Breast epithelium (tissue), 4 donors: ENCODE measurements around the gene PLAAT3. TPM values are rescaled to one million over a fixed set of nuclear protein-coding genes. Genes with fewer than 3 reads are reported as not detected.
"Not testable (repeated sequence)": the region's sequence is repeated elsewhere in the genome, so short reads cannot be mapped to it uniquely, and the experiment has no call there.

Source experiments
- DNase-seq, 2 donors: peaks; one replicate each; pipeline ENCODE4 v3.0.0-alpha.2; 2019; ENCODE audit warnings: low spot score in 2 of 2
- H3K27ac ChIP-seq, 2 donors: fragments of 200-600 bp; sonication (generic) in 1 of 2; one replicate each; pipeline ENCODE4 v1.5.1; 2016 to 2019; ENCODE audit warnings: mild to moderate bottlenecking in 1 of 2
- H3K27me3 ChIP-seq, 2 donors: fragments of 200-600 bp; sonication (generic) in 1 of 2; one replicate each; pipeline versions ENCODE4 v1.5.1 to v1.6.0; 2017 to 2019; ENCODE audit warnings: control low read depth in 1 of 2, mild to moderate bottlenecking in 1 of 2
- H3K36me3 ChIP-seq: fragments of 200-600 bp; one replicate; pipeline ENCODE4 v1.5.1; 2019
- H3K4me1 ChIP-seq, 2 donors: fragments of 200-600 bp; sonication (generic); one replicate each; pipeline ENCODE4 v1.5.1; 2016 to 2019; ENCODE audit warnings: control low read depth in 1 of 2
- H3K4me3 ChIP-seq, 3 donors: fragments of 200-600 bp; sonication (generic); 1 replicate in 2 of 3; 2 replicates in 1 of 3; pipeline ENCODE4 v1.5.1; 2016 to 2019; ENCODE audit warnings: mild to moderate bottlenecking in 3 of 3, moderate library complexity in 2 of 3
- H3K9me3 ChIP-seq, 2 donors: fragments of 200-600 bp; sonication (generic) in 1 of 2; one replicate each; pipeline ENCODE4 v1.5.1; 2016 to 2019; ENCODE audit warnings: control low read depth in 1 of 2
- POLR2A ChIP-seq: fragments of 450-650 bp; IDR thresholded peaks from one replicate; pipeline ENCODE4 v1.6.1; 2016; ENCODE audit warnings: antibody characterized with exemption, mild to moderate bottlenecking, moderate library complexity
- POLR2AphosphoS5 ChIP-seq, 3 donors: sonication (generic); formaldehyde crosslinking; IDR thresholded peaks; one replicate each; pipeline ENCODE4 v1.6.1; 2017; ENCODE audit warnings: antibody characterized with exemption in 3 of 3
- intact Hi-C: fragments of 100-400 bp; cut with DNase I; formaldehyde crosslinking; loops from one replicate; pipeline ENCODE4 v1.15.1; 2023; ENCODE audit warnings: low total_unique reads
- total RNA-seq, 3 donors: library from RNA; depleted of rRNA; stranded (reverse); fragments of >200 nt; gene quantifications; one replicate each; pipeline ENCODE4 v1.1.0, GENCODE V29; 2016
- TF ChIP-seq, protein P1 (sequence below), 3 donors: fragments of 450-650 bp; IDR thresholded peaks; one replicate each; pipeline ENCODE4 v1.5.1; 2016 to 2017; ENCODE audit warnings: antibody characterized with exemption in 3 of 3, mild to moderate bottlenecking in 3 of 3, moderate library complexity in 3 of 3

Gene PLAAT3
- total RNA-seq, 3 donors from 2014 or later: 128 to 527 (median 204) TPM

DNA sequence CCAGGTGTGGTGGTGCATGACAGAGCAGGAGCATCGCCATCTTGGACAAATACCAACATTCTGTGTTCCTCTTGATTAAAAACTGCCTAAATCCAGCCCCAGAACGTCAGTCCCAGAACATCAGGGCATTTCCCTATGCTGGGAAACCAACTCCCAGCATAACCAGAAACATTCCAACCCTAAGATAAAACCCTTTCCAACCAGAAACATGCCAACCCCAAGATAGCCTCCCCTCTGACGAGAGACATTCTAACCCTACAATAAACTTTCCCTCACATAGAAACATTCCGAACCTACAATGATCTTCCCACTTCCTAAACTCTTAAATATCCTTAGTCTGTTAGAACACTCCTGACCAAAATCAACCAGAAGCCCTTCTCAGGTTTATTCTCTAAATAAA, 66.1 kb downstream of the PLAAT3 start:
- intact Hi-C loops: no loop called here

DNA sequence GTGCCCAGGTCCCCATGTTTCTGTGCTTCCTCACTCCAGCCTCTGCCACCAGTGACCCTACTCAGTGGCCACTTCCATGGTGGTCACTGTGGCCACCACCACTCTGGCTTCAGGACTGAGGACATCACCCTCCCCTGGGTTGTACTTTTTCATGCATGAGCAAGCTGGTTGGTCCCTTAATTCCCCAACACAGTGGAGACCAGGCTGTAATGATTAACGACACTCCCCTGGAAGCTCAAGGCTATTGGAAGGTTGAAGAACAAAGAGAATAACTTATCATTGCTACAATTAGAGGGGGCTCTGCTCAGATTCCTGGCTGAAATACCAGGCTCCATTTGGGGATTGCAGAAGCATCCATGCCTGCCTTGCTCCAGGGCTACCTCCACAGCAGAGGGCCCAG, 67.2 kb downstream of the PLAAT3 start:
- TF ChIP-seq POLR2A: no peak
- TF ChIP-seq POLR2AphosphoS5 (IDR thresholded peaks at IDR 0.05): no peak
- TF ChIP-seq, protein P1, sequence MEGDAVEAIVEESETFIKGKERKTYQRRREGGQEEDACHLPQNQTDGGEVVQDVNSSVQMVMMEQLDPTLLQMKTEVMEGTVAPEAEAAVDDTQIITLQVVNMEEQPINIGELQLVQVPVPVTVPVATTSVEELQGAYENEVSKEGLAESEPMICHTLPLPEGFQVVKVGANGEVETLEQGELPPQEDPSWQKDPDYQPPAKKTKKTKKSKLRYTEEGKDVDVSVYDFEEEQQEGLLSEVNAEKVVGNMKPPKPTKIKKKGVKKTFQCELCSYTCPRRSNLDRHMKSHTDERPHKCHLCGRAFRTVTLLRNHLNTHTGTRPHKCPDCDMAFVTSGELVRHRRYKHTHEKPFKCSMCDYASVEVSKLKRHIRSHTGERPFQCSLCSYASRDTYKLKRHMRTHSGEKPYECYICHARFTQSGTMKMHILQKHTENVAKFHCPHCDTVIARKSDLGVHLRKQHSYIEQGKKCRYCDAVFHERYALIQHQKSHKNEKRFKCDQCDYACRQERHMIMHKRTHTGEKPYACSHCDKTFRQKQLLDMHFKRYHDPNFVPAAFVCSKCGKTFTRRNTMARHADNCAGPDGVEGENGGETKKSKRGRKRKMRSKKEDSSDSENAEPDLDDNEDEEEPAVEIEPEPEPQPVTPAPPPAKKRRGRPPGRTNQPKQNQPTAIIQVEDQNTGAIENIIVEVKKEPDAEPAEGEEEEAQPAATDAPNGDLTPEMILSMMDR (IDR thresholded peaks at IDR 0.05): no peak
- intact Hi-C loops: no loop called here
- Histone ChIP-seq H3K36me3 (no peaks in the 10 kb centered on the region), H3K4me3 (no peak overlapping the region), H3K27ac (no peak overlapping the region), H3K27me3 (no peaks in the 10 kb centered on the region), H3K4me1 (no peaks in the 10 kb centered on the region), H3K9me3 (no peaks in the 10 kb centered on the region)
- no peak for DNase-seq

More for the DNA sequence above, 66.1 kb downstream of the PLAAT3 start:
- DNase-seq: no peak
- TF ChIP-seq POLR2AphosphoS5 (IDR thresholded peaks at IDR 0.05): no peak
- TF ChIP-seq POLR2A: no peak
- TF ChIP-seq, protein P1 (IDR thresholded peaks at IDR 0.05): no peak
- Histone ChIP-seq H3K9me3 (no peaks in the 10 kb centered on the region), H3K4me3 (no peak overlapping the region), H3K4me1 (no peaks in the 10 kb centered on the region), H3K27me3 (no peaks in the 10 kb centered on the region), H3K36me3 (no peaks in the 10 kb centered on the region), H3K27ac (no peak overlapping the region)

- Histone ChIP-seq H3K27ac (no peak overlapping the region), H3K36me3 (no peaks in the 10 kb centered on the region)
- intact Hi-C loops: no loop called here
Observed at GRCh38 chr11:63543711-63544110, 70.5 kb downstream of the PLAAT3 start.

GRCh38 chr11:63542506-63542905, 71.7 kb downstream of the PLAAT3 start:
- Histone ChIP-seq H3K27ac (peak overlapping the region in 1 of 2 donors; percentile 4), H3K4me1 (peaks cover 6 to 12% of the 10 kb centered on the region in 2 donors)
- DNase-seq, intact Hi-C loops, H3K4me3 ChIP-seq, H3K36me3 ChIP-seq, H3K9me3 ChIP-seq, H3K27me3 ChIP-seq: not testable (repeated sequence)

More at GRCh38 chr11:63543711-63544110, 70.5 kb downstream of the PLAAT3 start:
- H3K27me3 ChIP-seq: no peaks in the 10 kb centered on the region
- H3K9me3 ChIP-seq: no peaks in the 10 kb centered on the region
- no peak for DNase-seq
- peaks cover 0 to 1% of the 10 kb centered on the region in 2 donors for H3K4me1 ChIP-seq
- TF ChIP-seq POLR2AphosphoS5 (IDR thresholded peaks at IDR 0.05): no peak
- TF ChIP-seq, protein P1 (IDR thresholded peaks at IDR 0.05): no peak
- no peak for TF ChIP-seq POLR2A
- H3K4me3 ChIP-seq: no peak overlapping the region

DNA sequence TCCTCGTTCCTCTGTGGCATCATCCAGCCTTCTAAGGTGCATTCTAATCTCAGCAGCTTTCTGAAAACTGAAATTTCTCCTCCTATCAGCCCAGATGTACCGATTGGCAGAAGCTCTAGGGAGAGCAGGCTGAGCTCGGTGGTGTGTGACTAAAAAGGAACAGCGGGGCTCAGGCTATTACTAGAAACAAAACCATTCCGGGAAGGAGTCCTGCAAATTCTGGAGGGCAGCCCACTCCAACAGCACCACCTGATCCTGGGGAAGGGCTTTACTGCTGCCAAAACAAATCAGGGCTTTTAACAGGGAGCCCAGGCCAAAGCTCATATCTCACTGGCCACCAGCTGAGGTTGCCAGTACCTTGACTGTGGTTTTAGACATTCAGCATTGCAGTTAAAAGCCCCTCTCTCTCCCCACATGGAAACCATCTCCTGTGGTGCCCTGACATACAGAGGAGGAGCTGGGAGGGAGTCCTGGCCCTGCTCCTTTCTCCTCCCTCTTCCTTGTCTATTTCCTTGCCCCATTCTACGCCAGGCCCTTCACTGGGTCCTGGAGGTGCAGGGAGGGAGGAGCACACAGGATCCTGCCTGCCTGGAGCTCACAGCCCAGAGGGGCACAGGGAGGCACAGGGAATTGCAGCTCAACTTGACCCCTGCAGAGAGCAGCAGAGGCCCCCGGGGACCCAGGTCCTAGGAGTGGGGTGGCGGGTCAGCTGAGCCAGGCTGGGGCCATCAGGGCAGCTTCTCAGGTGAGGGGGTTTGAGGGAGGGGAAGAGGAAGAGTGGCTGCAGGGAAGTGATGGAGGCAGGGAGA, 76.7 kb downstream of the PLAAT3 start:
- H3K36me3 ChIP-seq: no peaks in the 10 kb centered on the region
- peak in 2 of 3 donors; percentile 27 to 49 for TF ChIP-seq POLR2AphosphoS5 (IDR thresholded peaks at IDR 0.05)
- TF ChIP-seq, protein P1 (IDR thresholded peaks at IDR 0.05): no peak
- intact Hi-C loops: loop anchor here (1.0 kb wide), 1 partner anchor 45 kb away; no protein-coding TSS in a partner anchor
- peak in 1 of 2 donors; percentile 67 for DNase-seq
- H3K4me1 ChIP-seq: peaks cover 23 to 50% of the 10 kb centered on the region in 2 donors
- no peaks in the 10 kb centered on the region for H3K27me3 ChIP-seq
- H3K4me3 ChIP-seq: peak overlapping the region; percentile 39 to 68 (median 54)
- no peaks in the 10 kb centered on the region for H3K9me3 ChIP-seq
- H3K27ac ChIP-seq: peak overlapping the region; percentile 95
